Right lobe of liver (tissue), 6 donors: ENCODE data around the gene CCDC137. TPM values are rescaled to one million over a fixed set of nuclear protein-coding genes. Genes with fewer than 3 reads are reported as not detected.

ENCODE experiments used
- ATAC-seq, 4 donors: fragments of 200-7000 bp; cut with Tn5 transposase; one replicate each; pipeline ENCODE4 v1.9.1; 2020; ENCODE audit warnings: mild to moderate bottlenecking in 4 of 4, moderate library complexity in 4 of 4
- DNase-seq, 3 donors: peaks; one replicate each; pipeline ENCODE4 v3.0.0-alpha.2; 2020
- H3K27ac ChIP-seq, 3 donors: fragments of 200-600 bp; one replicate each; pipeline ENCODE4 v1.8.0; 2022
- H3K27me3 ChIP-seq, 2 donors: fragments of 200-600 bp; one replicate each; pipeline ENCODE4 v1.8.0; 2022
- H3K36me3 ChIP-seq, 4 donors: fragments of 200-600 bp; sonication (generic) in 1 of 4; one replicate each; pipeline versions ENCODE4 v1.5.1 to v1.8.0; 2017 to 2022; ENCODE audit warnings: control low read depth in 1 of 4
- H3K4me1 ChIP-seq, 4 donors: fragments of 200-600 bp; sonication (generic) in 1 of 4; one replicate each; pipeline versions ENCODE4 v1.5.1 to v1.8.0; 2017 to 2022; ENCODE audit warnings: control low read depth in 1 of 4
- H3K4me3 ChIP-seq, 3 donors: fragments of 200-600 bp; one replicate each; pipeline ENCODE4 v1.8.0; 2022
- H3K9me3 ChIP-seq, 4 donors: fragments of 200-600 bp; sonication (generic) in 1 of 4; one replicate each; pipeline versions ENCODE4 v1.5.1 to v1.8.0; 2017 to 2022; ENCODE audit warnings: control low read depth in 1 of 4
- CTCF ChIP-seq, 4 donors: fragments of 200-600 bp in 3 of 4; fragments of 450-650 bp in 1 of 4; IDR thresholded peaks; one replicate each; pipeline versions ENCODE4 v1.5.1 to v1.8.0; 2016 to 2022; ENCODE audit warnings: antibody characterized with exemption in 4 of 4, mild to moderate bottlenecking in 2 of 4
- POLR2A ChIP-seq: fragments of 450-650 bp; IDR thresholded peaks from one replicate; pipeline ENCODE4 v1.6.1; 2017; ENCODE audit warnings: antibody characterized with exemption, mild to moderate bottlenecking
- WGBS: methylation state at CpG from one replicate; pipeline ENCODE4 v1.1.6; 2018; ENCODE audit warnings: low coverage, low lambda C conversion rate; ENCODE audit not compliant: insufficient coverage; ENCODE audit errors: missing lambda C conversion rate; 5-methylcytosine and 5-hydroxymethylcytosine counted together
- intact Hi-C, 2 donors: fragments of 100-400 bp; cut with DNase I; formaldehyde crosslinking; loops; one replicate each; pipeline versions ENCODE4 v1.11.2 to v1.14.1; 2022
- total RNA-seq, 6 experiments: library from RNA; depleted of rRNA in 2 of 6; stranded (reverse); fragments of >200 nt in 2 of 6; fragmentation: NEBNext Ultra II Directional in 3 of 6; extraction: Animal tissue kit (Norgen Biotek cat#: 25700) in 3 of 6; gene quantifications; one replicate each; pipeline versions ENCODE4 v1.1.0 to v1.2.4, GENCODE V29; 2016 to 2023
- donor health status: DM: no; HTN: yes; CAD: no.
- donor health status: DM: no; HTN: no; CAD: no.
- donor health status: DM: no; HTN: no; CAD: no.
- donor health status: DM: no; HTN: yes; CAD: no.
- donor health status: DM: no; HTN: yes; CAD: no.

The CCDC137 gene
- total RNA-seq, 6 experiments from 2014 or later: 5.5 to 35.0 (median 6.5) TPM

DNA sequence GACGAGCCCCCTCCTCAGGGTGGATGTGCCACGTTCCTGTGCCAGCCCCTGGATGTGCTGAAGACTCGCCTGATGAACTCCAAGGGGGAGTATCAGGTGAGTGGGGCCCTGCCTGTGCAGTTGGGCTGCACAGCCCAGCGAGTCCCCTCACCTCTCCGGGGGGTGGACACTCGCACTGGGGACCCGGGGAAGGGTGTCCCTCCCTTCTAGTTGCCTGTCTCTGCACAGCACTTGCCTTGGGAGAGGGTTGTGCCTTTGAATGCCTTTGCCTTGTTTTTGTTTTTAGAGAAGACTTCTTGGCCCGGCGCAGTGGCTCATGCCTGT lies 51.2 kb downstream of the CCDC137 start:
- H3K36me3 ChIP-seq: peaks cover 0 to 7% (median 2%) of the 10 kb centered on the region in 4 donors
- TF ChIP-seq CTCF (IDR thresholded peaks at IDR 0.05) (no peak), POLR2A (no peak)
- WGBS: no CpG with 5 or more reads among the region's 9 CpGs
- H3K27ac ChIP-seq: no peak overlapping the region
- intact Hi-C loops: no loop called here
- no peak overlapping the region for H3K4me3 ChIP-seq
- no peaks in the 10 kb centered on the region for H3K27me3 ChIP-seq
- no peak for DNase-seq
- ATAC-seq: no peak
- H3K9me3 ChIP-seq: no peaks in the 10 kb centered on the region
- H3K4me1 ChIP-seq: peaks cover 0 to 19% (median 8%) of the 10 kb centered on the region in 4 donors

DNA sequence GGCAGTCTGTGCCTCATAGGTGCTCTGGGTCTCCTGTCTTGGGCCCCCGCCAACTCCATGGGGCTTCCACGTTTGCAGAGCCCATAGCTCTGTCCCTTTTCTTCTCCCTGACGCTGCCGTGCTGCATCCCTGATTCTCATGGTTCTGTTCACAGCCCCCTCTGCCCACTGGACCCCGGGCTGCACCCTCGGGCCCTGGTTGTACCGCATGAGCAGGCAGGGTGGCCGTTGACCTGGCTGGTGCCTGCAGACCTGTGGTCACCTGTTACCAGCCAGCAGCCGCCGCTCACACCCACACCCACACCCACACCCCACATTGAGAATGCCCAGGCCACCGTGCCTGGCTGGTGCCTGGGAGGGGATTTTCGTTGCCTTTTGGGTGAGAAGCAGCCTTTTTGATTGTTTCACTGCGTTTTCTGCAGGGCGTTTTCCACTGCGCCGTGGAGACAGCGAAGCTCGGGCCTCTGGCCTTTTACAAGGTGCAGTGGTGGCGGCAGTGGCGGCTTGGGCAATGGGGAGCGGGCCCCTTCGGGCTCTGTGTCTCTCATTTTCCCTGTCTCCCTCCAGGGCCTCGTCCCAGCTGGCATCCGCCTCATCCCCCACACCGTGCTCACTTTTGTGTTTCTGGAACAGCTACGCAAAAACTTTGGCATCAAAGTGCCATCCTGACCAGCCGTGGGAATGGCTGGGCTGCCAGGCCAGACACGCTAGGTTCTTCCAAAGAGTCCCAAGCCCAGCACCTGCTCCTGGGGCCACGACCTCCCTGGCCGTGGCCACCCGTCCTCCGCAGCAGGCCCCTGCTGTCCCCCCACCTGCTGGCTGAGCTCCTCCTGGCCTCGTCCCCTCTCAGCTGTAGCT lies 53.1 kb downstream of the CCDC137 start:
- peak in 2 of 3 donors; percentile 53 to 56 for DNase-seq

DNA sequence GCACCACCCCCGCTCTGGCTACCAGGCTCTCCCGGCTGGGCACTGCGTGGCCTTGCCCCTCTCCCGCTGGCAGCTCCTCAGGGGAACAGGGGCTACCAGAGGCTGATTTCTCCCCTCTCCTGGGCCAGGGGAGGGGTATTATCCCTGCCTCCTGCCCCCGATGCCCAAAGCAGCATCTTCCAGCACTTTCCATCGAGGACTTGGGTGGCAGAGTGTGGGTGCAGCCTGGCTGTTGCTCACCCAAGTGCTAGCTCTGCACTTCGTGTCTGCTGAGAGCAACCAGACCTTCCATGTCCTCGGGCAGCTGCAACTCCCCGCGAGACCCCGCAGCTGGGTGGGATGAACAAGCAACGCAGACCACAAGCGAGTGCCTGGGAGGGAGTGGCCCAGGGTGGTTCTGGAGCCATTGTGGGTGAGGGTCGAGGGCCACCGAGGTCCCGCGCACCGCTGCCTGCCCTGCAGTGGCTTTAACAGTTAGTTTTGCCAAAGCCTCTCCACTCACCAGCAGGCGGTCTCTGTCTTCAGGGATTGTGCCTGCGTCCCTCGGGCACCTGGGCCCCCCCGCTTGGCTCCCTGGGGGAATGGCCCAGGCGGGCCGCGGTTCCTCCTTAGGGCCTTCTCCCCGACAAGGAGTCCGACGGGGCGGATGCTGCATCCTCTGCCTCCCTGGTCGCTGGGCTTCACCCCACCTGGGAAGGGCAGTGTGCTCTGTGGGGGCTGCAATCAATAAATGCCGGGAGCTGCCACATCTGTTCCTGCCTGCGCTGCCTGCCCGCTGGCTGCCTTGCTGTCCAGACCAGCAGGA lies 53.9 kb downstream of the CCDC137 start:
- 82% methylated on average over 7 of the region's 33 CpGs for WGBS
- Histone ChIP-seq H3K4me1 (peaks cover 0 to 27% (median 8%) of the 10 kb centered on the region in 4 donors), H3K27me3 (no peaks in the 10 kb centered on the region), H3K27ac (no peak overlapping the region), H3K36me3 (peaks cover 0 to 7% (median 2%) of the 10 kb centered on the region in 4 donors), H3K4me3 (no peak overlapping the region), H3K9me3 (no peaks in the 10 kb centered on the region)
- TF ChIP-seq CTCF (IDR thresholded peaks at IDR 0.05) (no peak), POLR2A (no peak)
- ATAC-seq: no peak
- intact Hi-C loops: no loop called here
- peak in 1 of 3 donors; percentile 50 for DNase-seq

More for the DNA sequence above, 53.1 kb downstream of the CCDC137 start:
- no peak for ATAC-seq
- WGBS: 44% methylated on average over 6 of the region's 33 CpGs
- intact Hi-C loops: no loop called here
- no peaks in the 10 kb centered on the region for H3K9me3 ChIP-seq
- peaks cover 0 to 27% (median 12%) of the 10 kb centered on the region in 4 donors for H3K4me1 ChIP-seq
- TF ChIP-seq CTCF (IDR thresholded peaks at IDR 0.05): no peak
- H3K27me3 ChIP-seq: no peaks in the 10 kb centered on the region
- H3K27ac ChIP-seq: no peak overlapping the region
- no peak overlapping the region for H3K4me3 ChIP-seq
- peaks cover 0 to 7% (median 2%) of the 10 kb centered on the region in 4 donors for H3K36me3 ChIP-seq

GRCh38 chr17:81722184-81723120 lies 55.9 kb downstream of the CCDC137 start:
- peaks cover 0 to 31% (median 12%) of the 10 kb centered on the region in 4 donors for H3K4me1 ChIP-seq

More at GRCh38 chr17:81722184-81723120, 55.9 kb downstream of the CCDC137 start:
- peak overlapping the region in 2 of 3 donors; percentile 6 to 50 for H3K27ac ChIP-seq
- no peaks in the 10 kb centered on the region for H3K9me3 ChIP-seq
- intact Hi-C loops: no loop called here
- peaks cover 0 to 7% (median 2%) of the 10 kb centered on the region in 4 donors for H3K36me3 ChIP-seq
- WGBS: 25% methylated on average over 6 of the region's 10 CpGs
- ATAC-seq (peak; percentile 85 to 91 (median 89)), DNase-seq (peak; percentile 89 to 98 (median 97))
- no peak overlapping the region for H3K4me3 ChIP-seq
- H3K27me3 ChIP-seq: no peaks in the 10 kb centered on the region
- TF ChIP-seq POLR2A: no peak
- TF ChIP-seq CTCF (IDR thresholded peaks at IDR 0.05): no peak
